Measurements from ENCODE around the gene SLITRK3.

The SLITRK3 gene

GRCh38 chr3:165195640-165196576, at the start of gene SLITRK3:
Gene SLITRK3, minus strand, starts transcription at chr3:165196384. Its CDS starts 5,554 bp downstream, at chr3:165190830.
- in situ Hi-C loops (cut with MboI; ENCODE audit: low sequenced_read_pairs), result no loop called here

GRCh38 chr3:165243597-165243996, 47.4 kb upstream of the SLITRK3 start:
- in situ Hi-C loops (cut with MboI; ENCODE audit: low sequenced_read_pairs), result no loop called here

- in situ Hi-C loops (cut with MboI; ENCODE audit: low sequenced_read_pairs), result no loop called here
These were observed 37.5 kb upstream of the SLITRK3 start for GRCh38 chr3:165233501-165234195.

GRCh38 chr3:165225604-165226003, 29.4 kb upstream of the SLITRK3 start:
- in situ Hi-C loops (cut with MboI; ENCODE audit: low sequenced_read_pairs), result no loop called here

GRCh38 chr3:165217739-165218138, 21.6 kb upstream of the SLITRK3 start:
- in situ Hi-C loops (cut with MboI; ENCODE audit: low sequenced_read_pairs), result no loop called here

- in situ Hi-C loops (cut with MboI; ENCODE audit: low sequenced_read_pairs), result no loop called here
These were observed 16.4 kb upstream of the SLITRK3 start for GRCh38 chr3:165212580-165212979.

GRCh38 chr3:165211721-165212120, 15.5 kb upstream of the SLITRK3 start:
- in situ Hi-C loops (cut with MboI; ENCODE audit: low sequenced_read_pairs), result no loop called here

GRCh38 chr3:165210727-165211126, 14.5 kb upstream of the SLITRK3 start:
- in situ Hi-C loops (cut with MboI; ENCODE audit: low sequenced_read_pairs), result no loop called here

- in situ Hi-C loops (cut with MboI; ENCODE audit: low sequenced_read_pairs), result no loop called here
These were observed 13.9 kb upstream of the SLITRK3 start for GRCh38 chr3:165210132-165210531.

- in situ Hi-C loops (cut with MboI; ENCODE audit: low sequenced_read_pairs), result no loop called here
These were observed 10.5 kb upstream of the SLITRK3 start for GRCh38 chr3:165206454-165207266.

- in situ Hi-C loops (cut with MboI; ENCODE audit: low sequenced_read_pairs), result no loop called here
These were observed 8.3 kb upstream of the SLITRK3 start for GRCh38 chr3:165204445-165204844.

- in situ Hi-C loops (cut with MboI; ENCODE audit: low sequenced_read_pairs), result no loop called here
These were observed 6.8 kb upstream of the SLITRK3 start for GRCh38 chr3:165202995-165203394.

GRCh38 chr3:165201964-165202363, 5.8 kb upstream of the SLITRK3 start:
- in situ Hi-C loops (cut with MboI; ENCODE audit: low sequenced_read_pairs), result no loop called here

GRCh38 chr3:165197481-165197800, 1.3 kb upstream of the SLITRK3 start:
- in situ Hi-C loops (cut with MboI; ENCODE audit: low sequenced_read_pairs), result no loop called here

- in situ Hi-C loops (cut with MboI; ENCODE audit: low sequenced_read_pairs), result no loop called here
These were observed 645 bp upstream of the SLITRK3 start for GRCh38 chr3:165196577-165197480.

- in situ Hi-C loops (cut with MboI; ENCODE audit: low sequenced_read_pairs), result no loop called here
These were observed 944 bp downstream of the SLITRK3 start for GRCh38 chr3:165195241-165195639.

GRCh38 chr3:165194511-165195240, 1.5 kb downstream of the SLITRK3 start:
- in situ Hi-C loops (cut with MboI; ENCODE audit: low sequenced_read_pairs), result no loop called here

GRCh38 chr3:165193366-165194254, 2.6 kb downstream of the SLITRK3 start:
- in situ Hi-C loops (cut with MboI; ENCODE audit: low sequenced_read_pairs), result no loop called here
